ENCODE measurements around the gene TK1. TPM values are rescaled to one million over a fixed set of nuclear protein-coding genes. Genes with fewer than 3 reads are reported as not detected.

Gene TK1
- total RNA-seq, 1 experiment from 2014 or later = 72.5 TPM

DNA sequence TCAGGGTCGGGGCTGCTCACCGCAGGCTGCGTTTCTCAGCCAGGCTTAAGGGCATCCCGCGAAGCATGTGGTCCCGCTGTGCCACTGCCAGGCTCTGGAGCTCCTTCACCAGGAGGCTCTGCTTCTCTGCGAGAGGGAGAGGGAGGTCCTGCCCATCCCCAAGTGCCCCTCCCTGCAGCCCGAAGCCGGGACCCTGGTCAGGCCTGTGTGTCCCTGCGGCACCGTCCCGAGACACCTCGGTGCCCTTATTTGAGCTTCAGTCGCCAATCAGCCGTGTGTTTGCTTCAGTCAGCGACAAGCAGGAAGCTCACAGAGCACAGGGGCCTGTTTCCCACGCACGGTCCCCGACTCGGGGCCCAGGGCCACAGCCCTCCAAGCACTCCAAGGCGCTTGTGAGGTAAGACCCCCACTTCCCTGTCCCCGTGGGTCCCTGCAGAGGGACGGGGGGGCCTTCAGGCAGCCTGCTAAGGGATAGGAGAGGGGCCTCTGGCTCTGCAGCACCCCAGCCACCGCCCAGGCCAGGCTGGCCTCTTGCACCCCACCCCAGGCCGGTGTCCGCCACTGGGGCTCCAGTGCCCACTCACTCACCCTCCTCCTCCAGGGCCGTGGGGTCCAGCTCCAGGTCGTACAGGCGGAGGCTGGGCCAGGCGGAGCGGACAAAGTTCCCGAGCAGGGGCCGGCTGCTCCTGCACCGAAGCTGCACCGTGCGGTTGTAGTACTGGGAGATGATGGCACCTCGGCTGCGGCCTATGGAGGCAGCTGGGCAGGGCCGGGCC lies 61.5 kb downstream of the TK1 start:
- no peak overlapping the region for H3K4me3 Mint-ChIP-seq
- CTCF ChIA-PET = interaction anchor here (1.4 to 1.6 kb wide), 2 partner anchors 11 to 12 kb away, joined by 3 to 4 read pairs; no protein-coding TSS in a partner anchor
- H3K27me3 Mint-ChIP-seq (ENCODE audit: low read depth) = no peaks in the 10 kb centered on the region
- TF ChIP-seq, protein P1, sequence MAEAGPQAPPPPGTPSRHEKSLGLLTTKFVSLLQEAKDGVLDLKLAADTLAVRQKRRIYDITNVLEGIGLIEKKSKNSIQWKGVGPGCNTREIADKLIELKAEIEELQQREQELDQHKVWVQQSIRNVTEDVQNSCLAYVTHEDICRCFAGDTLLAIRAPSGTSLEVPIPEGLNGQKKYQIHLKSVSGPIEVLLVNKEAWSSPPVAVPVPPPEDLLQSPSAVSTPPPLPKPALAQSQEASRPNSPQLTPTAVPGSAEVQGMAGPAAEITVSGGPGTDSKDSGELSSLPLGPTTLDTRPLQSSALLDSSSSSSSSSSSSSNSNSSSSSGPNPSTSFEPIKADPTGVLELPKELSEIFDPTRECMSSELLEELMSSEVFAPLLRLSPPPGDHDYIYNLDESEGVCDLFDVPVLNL (CRISPR knock-in tag; IDR thresholded peaks at IDR 0.05; ENCODE audit: borderline replicate concordance, low read depth) = 0 out of 2 replicates have a peak, but pooled peaks have one; percentile 32
- no peak for TF ChIP-seq RELA (CRISPR knock-in tag; IDR thresholded peaks at IDR 0.05; ENCODE audit: borderline replicate concordance)
- H3K36me3 Mint-ChIP-seq = peaks cover 14% of the 10 kb centered on the region
- no peaks in the 10 kb centered on the region for H3K9me3 Mint-ChIP-seq
- no peak overlapping the region for H3K27ac Mint-ChIP-seq
- DNase-seq (ENCODE audit: low spot score) (no peak), ATAC-seq (no peak)
- POLR2A ChIA-PET = no interaction called here
- H3K4me1 Mint-ChIP-seq = peaks cover 17% of the 10 kb centered on the region

DNA sequence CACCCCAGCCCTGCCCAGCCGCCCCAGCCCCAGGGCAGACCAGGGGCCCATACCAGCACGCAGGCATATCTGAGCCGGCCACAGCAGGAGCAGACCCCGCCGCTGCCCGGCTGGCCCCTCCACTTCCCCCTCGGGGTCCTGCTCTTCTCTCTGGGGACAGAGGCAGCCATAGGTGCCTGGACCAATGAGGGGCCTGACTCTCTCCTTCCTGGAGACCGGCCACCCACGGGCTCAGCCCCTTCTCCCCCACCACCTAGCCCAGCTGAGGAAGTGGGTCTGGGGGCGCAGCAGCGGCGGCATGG lies 62.1 kb downstream of the TK1 start:
- DNase-seq (ENCODE audit: low spot score) (no peak), ATAC-seq (no peak)
- H3K9me3 Mint-ChIP-seq = no peaks in the 10 kb centered on the region
- CTCF ChIA-PET = interaction anchor here (1.4 to 1.6 kb wide), 2 partner anchors 10 to 12 kb away, joined by 3 to 4 read pairs; no protein-coding TSS in a partner anchor
- H3K27me3 Mint-ChIP-seq (ENCODE audit: low read depth) = no peaks in the 10 kb centered on the region
- POLR2A ChIA-PET = no interaction called here
- H3K36me3 Mint-ChIP-seq = peaks cover 14% of the 10 kb centered on the region
- TF ChIP-seq GTF2I (CRISPR knock-in tag; conservative IDR thresholded peaks at IDR 0.05) (no peak), TCF7 (CRISPR knock-in tag; IDR thresholded peaks at IDR 0.05; ENCODE audit: low read depth) (no peak), ATF1 (CRISPR knock-in tag; IDR thresholded peaks at IDR 0.05) (no peak), ZNF219 (CRISPR knock-in tag; IDR thresholded peaks at IDR 0.05; ENCODE audit: borderline replicate concordance) (no peak), MXD4 (CRISPR knock-in tag; IDR thresholded peaks at IDR 0.05; ENCODE audit: borderline replicate concordance) (no peak), NFATC4 (CRISPR knock-in tag; IDR thresholded peaks at IDR 0.05) (no peak), KAT7 (CRISPR knock-in tag; IDR thresholded peaks at IDR 0.05; ENCODE audit: borderline replicate concordance) (no peak)
- TF ChIP-seq, protein P2, sequence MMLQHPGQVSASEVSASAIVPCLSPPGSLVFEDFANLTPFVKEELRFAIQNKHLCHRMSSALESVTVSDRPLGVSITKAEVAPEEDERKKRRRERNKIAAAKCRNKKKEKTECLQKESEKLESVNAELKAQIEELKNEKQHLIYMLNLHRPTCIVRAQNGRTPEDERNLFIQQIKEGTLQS (CRISPR knock-in tag; conservative IDR thresholded peaks at IDR 0.05) = no peak
- TF ChIP-seq, protein P3, sequence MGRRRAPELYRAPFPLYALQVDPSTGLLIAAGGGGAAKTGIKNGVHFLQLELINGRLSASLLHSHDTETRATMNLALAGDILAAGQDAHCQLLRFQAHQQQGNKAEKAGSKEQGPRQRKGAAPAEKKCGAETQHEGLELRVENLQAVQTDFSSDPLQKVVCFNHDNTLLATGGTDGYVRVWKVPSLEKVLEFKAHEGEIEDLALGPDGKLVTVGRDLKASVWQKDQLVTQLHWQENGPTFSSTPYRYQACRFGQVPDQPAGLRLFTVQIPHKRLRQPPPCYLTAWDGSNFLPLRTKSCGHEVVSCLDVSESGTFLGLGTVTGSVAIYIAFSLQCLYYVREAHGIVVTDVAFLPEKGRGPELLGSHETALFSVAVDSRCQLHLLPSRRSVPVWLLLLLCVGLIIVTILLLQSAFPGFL (CRISPR knock-in tag; IDR thresholded peaks at IDR 0.05; ENCODE audit: borderline replicate concordance) = no peak
- no peak overlapping the region for H3K27ac Mint-ChIP-seq
- H3K4me1 Mint-ChIP-seq = peaks cover 12% of the 10 kb centered on the region
- H3K4me3 Mint-ChIP-seq = no peak overlapping the region

Other genes starting within 250 kb of the TK1 start
- 39.9 to 52.3 TPM (median 41.8 TPM) in 3 replicates for gene TNRC6C, start 228.3 kb downstream of the TK1 start, total RNA-seq (2021)
- gene TMC6, start 58.3 kb downstream of the TK1 start, total RNA-seq (2021) = 90.9 to 120 TPM (median 93.2 TPM) in 3 replicates
- 2.9 to 3.7 TPM (median 3.1 TPM) in 3 replicates for gene TMC8, start 56.3 kb downstream of the TK1 start, total RNA-seq (2021)
- not detected in 3 replicates for gene C17orf99, start 40.7 kb downstream of the TK1 start, total RNA-seq (2021)
- 47.7 to 50.3 TPM (median 50.2 TPM) in 3 replicates for gene SYNGR2, start 18.5 kb downstream of the TK1 start, total RNA-seq (2021)
- 45.1 to 58.7 TPM (median 48.8 TPM) in 3 replicates for gene AFMID, start 310 bp upstream of the TK1 start, total RNA-seq (2021)
- 115 to 117 TPM (median 117 TPM) in 3 replicates for gene BIRC5, start 27.2 kb upstream of the TK1 start, total RNA-seq (2021)
- 0.24 to 0.41 TPM (median 0.27 TPM) in 3 replicates for gene TMEM235, start 44.6 kb upstream of the TK1 start, total RNA-seq (2021)
- gene SOCS3, start 173.0 kb upstream of the TK1 start, total RNA-seq (2021) = 23.8 to 24.6 TPM (median 24.2 TPM) in 3 replicates
- gene PGS1, start 191.6 kb upstream of the TK1 start, total RNA-seq (2021) = 45.4 to 51.4 TPM (median 47.0 TPM) in 3 replicates

Measured in WTC11 (cell line).